HG02885 (cell line): ENCODE results near the gene LIN54.
A peak's percentile ranks its signal among the peaks of the same experiment; 100 is the strongest.
"Not testable (repeated sequence)": the region's sequence is repeated elsewhere in the genome, so short reads cannot be mapped to it uniquely, and the experiment has no call there.

Experiments
- ATAC-seq: cut with Tn5 transposase; IDR thresholded peaks from one replicate; pipeline ENCODE4 v1.9.1; 2021; ENCODE audit warnings: mild to moderate bottlenecking; ENCODE audit not compliant: unreplicated experiment, poor library complexity

LIN54 gene

GRCh38 chr4:83012687-83013419 is 2.2 kb upstream of the LIN54 start:
- ATAC-seq = peak; percentile 83

- ATAC-seq = peak; percentile 12
Measured at GRCh38 chr4:83012200-83012686, 1.6 kb upstream of the LIN54 start.

DNA sequence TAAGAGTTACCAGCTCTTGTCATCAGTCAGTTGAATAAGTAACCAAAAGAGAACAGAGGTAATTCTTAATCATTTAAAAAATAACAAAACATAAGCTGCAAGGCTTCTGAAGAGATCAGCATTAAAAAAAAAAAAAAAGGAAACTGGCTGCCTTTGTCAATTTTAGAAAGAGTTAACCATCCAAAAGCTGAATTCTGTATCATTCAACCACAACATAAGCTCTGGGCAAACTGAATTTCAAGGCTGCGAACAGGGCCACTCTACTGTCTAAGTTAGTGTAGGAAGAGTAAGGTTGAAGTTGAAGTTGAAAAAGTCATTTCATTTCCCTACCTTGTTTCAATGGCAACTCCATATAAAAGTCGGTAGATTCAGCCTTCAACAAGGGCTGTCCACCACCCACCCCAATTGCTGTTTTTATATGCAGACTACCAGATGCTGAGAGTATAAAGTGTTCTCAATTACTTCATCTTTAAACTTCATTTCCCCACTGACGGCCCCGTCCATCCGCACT is 1.1 kb upstream of the LIN54 start:
- ATAC-seq = no peak

DNA sequence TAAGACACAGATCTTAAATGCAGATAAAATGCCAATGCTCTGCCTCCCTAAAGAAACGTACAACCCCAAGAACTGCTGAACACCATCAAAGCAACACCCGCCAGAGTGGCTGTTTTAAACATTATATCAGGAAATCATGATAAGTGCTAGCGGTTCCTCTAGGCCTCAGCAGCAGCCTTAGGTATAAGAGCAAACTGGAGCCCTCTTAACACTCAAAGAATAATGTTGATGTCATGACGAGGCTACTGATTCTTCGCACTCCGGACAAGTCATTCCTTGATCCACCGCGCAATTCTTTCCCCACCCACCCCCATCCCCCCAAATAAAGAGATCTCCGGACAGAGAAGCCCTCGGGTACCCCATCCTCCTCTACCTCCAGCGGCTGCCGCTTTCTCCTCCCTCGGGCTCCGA is 507 bp downstream of the LIN54 start:
- ATAC-seq = no peak

- ATAC-seq = no peak
Measured at GRCh38 chr4:83009529-83009928, 1.1 kb downstream of the LIN54 start.

- ATAC-seq = not testable (repeated sequence)
Measured at GRCh38 chr4:83003044-83003791, 7.4 kb downstream of the LIN54 start.

- ATAC-seq = no peak
Measured at GRCh38 chr4:83002329-83002728, 8.3 kb downstream of the LIN54 start.

GRCh38 chr4:82998898-82999297 is 11.7 kb downstream of the LIN54 start:
- ATAC-seq = no peak

- no peak for ATAC-seq
Measured at GRCh38 chr4:82994834-82995233, 15.8 kb downstream of the LIN54 start.

GRCh38 chr4:82989575-82990429 is 20.8 kb downstream of the LIN54 start:
- peak; percentile 93 for ATAC-seq

- no peak for ATAC-seq
Measured at GRCh38 chr4:82988323-82988832, 22.2 kb downstream of the LIN54 start.

DNA sequence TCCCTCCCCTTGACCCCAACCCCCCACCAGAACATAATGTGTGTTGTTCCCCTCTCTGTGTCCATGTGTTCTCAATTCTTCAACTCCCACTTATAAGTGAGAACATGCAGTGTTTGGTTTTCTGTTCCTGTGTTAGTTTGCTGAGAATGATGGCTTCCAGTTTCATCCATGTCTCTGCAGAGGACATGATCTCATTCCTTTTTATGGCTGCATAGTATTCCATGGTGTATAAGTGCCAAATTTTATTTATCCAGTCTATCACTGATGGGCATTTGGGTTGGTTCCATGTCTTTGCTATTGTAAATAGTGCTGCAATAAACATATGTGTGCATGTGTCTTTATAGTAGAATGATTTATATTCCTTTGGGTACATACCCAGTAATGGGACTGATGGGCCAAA is 23.1 kb downstream of the LIN54 start:
- not testable (repeated sequence) for ATAC-seq

DNA sequence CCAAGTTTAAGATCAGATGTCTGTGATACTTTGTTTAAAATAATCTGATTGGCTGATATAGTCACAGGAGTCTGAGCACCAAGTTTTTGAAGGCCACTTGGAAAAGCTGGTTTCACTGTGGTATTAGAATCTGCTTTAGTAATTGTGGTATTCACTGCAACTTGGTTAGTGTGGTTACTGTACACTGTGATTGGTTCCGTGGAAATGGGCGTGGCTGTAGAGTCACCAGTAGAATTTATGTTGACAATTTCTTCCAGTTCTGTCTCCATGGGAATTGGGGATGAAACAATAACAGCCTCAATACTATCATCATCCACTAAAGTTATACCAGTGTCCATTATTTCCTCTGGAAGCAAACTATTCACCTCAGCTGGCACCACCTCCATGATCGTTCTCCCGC is 26.2 kb downstream of the LIN54 start:
- ATAC-seq = no peak

GRCh38 chr4:82983444-82983843 is 27.2 kb downstream of the LIN54 start:
- ATAC-seq = no peak

DNA sequence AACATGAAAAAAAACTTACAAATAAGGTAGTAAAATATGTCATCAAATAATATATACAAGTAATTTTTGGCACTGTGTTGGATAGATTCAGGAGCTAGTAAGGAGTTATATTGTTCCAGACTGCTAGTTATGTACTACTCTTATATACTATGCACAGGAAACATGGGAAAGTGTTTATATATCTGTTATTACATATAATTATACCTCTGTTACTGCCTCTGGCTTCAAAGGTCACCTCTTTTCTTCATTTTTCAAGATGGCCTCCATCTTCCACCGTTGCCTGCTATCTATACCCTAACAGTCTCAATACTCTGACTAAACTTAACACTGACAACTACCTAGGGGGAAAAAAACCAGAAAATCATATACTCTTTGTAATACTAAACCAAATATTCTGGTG is 29.5 kb downstream of the LIN54 start:
- no peak for ATAC-seq

GRCh38 chr4:82975792-82976191 is 34.8 kb downstream of the LIN54 start:
- no peak for ATAC-seq

DNA sequence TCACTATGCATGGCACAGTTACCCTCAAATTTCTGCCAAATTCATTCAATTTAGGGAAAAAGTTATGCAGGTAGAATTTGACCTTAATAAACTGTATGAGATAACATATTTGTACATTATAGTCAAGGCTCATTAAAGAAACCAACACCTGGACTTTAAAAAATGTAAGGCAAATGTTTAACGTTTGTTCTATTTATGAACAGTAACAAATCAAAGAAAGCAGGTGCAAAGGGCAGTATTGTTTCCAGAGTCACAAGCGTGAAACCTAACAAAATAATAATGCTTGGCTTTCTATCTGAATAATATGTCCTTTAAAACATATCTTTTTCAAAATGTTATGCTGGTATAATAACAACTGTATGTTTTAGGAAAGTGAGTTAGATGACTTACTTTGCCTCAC is 41.2 kb downstream of the LIN54 start:
- ATAC-seq = peak; percentile 14

DNA sequence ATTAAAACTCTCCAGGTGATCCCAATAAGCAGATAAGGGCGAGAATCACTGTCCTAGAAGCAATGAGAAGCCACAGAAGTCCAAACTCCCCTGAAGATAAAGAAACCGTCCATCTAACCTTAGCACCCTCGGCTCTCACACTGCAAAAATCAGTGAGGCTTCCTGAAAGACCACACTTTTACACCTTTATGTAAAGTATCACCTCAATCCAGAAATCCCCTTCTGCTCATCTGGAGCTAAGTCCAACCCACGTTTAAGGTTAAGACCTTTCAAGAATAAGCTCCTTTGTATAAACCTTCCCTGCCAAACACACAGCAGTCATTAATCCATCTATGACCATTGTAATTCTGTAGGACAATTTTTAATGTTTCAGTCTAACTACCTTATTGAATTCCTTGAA is 41.7 kb downstream of the LIN54 start:
- peak; percentile 56 for ATAC-seq

DNA sequence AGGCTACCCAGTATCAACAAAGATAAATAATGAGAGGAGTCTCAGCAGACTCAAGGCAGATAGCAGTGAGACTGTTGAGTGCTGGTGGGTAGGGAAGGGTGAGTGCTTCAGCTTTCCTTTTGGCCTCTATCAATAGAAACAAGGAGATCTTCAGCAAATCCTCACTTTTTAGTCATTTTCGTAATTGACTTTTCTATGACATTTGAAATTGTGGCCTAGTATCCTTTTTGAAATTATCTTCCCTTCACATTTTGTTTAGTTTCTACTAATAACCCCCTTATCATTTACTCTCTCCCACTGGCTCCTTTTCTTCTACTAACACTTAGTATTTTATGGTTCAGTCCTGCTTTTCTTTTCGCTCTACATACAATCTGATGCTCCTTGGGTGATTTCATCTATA is 44.9 kb downstream of the LIN54 start:
- ATAC-seq = no peak

- no peak for ATAC-seq
Measured at GRCh38 chr4:82957045-82957444, 53.6 kb downstream of the LIN54 start.
